Stimulated activated CD8-positive, alpha-beta memory T cell treated with anti-CD3 and anti-CD28 coated beads, Interleukin-2, amount 100 ng/mL, for 1 hour (primary cell): Measurements from ENCODE around the gene KCNH8.
"Not testable (repeated sequence)": the region's sequence is repeated elsewhere in the genome, so short reads cannot be mapped to it uniquely, and the experiment has no call there.

Experiments used
- DNase-seq, 2 donors: peaks; one replicate each; pipeline ENCODE4 v3.0.0-alpha.2; 2020; ENCODE audit warnings: low read depth in 2 of 2

Gene KCNH8

GRCh38 chr3:19173945-19174344 lies 25.6 kb downstream of the KCNH8 start:
- no peak for DNase-seq

- DNase-seq, result no peak
Observed at GRCh38 chr3:19183584-19183983, 35.3 kb downstream of the KCNH8 start.

GRCh38 chr3:19190126-19190525 lies 41.8 kb downstream of the KCNH8 start:
- no peak for DNase-seq

- no peak for DNase-seq
Observed at GRCh38 chr3:19190602-19191001, 42.3 kb downstream of the KCNH8 start.

GRCh38 chr3:19199131-19199530 lies 50.8 kb downstream of the KCNH8 start:
- no peak for DNase-seq

GRCh38 chr3:19202303-19202702 lies 54.0 kb downstream of the KCNH8 start:
- no peak for DNase-seq

GRCh38 chr3:19202754-19203153 lies 54.4 kb downstream of the KCNH8 start:
- DNase-seq, result no peak

GRCh38 chr3:19206540-19206939 lies 58.2 kb downstream of the KCNH8 start:
- no peak for DNase-seq

- no peak for DNase-seq
Observed at GRCh38 chr3:19213603-19214220, 65.4 kb downstream of the KCNH8 start.

- no peak for DNase-seq
Observed at GRCh38 chr3:19215427-19215826, 67.1 kb downstream of the KCNH8 start.

- no peak for DNase-seq
Observed at GRCh38 chr3:19216669-19217337, 68.5 kb downstream of the KCNH8 start.

GRCh38 chr3:19220311-19220710 lies 72.0 kb downstream of the KCNH8 start:
- no peak for DNase-seq

GRCh38 chr3:19221081-19221480 lies 72.8 kb downstream of the KCNH8 start:
- no peak for DNase-seq

- no peak for DNase-seq
Observed at GRCh38 chr3:19226479-19226878, 78.2 kb downstream of the KCNH8 start.

- no peak for DNase-seq
Observed at GRCh38 chr3:19228167-19228566, 79.9 kb downstream of the KCNH8 start.

GRCh38 chr3:19229086-19229485 lies 80.8 kb downstream of the KCNH8 start:
- no peak for DNase-seq

GRCh38 chr3:19229881-19230280 lies 81.6 kb downstream of the KCNH8 start:
- not testable (repeated sequence) for DNase-seq

- DNase-seq, result no peak
Observed at GRCh38 chr3:19231792-19232461, 83.6 kb downstream of the KCNH8 start.

- DNase-seq, result no peak
Observed at GRCh38 chr3:19232566-19232965, 84.3 kb downstream of the KCNH8 start.

GRCh38 chr3:19233882-19234784 lies 85.8 kb downstream of the KCNH8 start:
- not testable (repeated sequence) for DNase-seq

- DNase-seq, result no peak
Observed at GRCh38 chr3:19248143-19248542, 99.8 kb downstream of the KCNH8 start.

GRCh38 chr3:19248767-19249166 lies 100.5 kb downstream of the KCNH8 start:
- no peak for DNase-seq
